ENCODE measurements around the gene GJA9. TPM values are rescaled to one million over a fixed set of nuclear protein-coding genes. Genes with fewer than 3 reads are reported as not detected.
A peak's percentile ranks its signal among the peaks of the same experiment; 100 is the strongest.
"Not testable (repeated sequence)": the region's sequence is repeated elsewhere in the genome, so short reads cannot be mapped to it uniquely, and the experiment has no call there.

GJA9 gene
- total RNA-seq, 1 donor, result not detected

- no peak for DNase-seq (ENCODE audit: insufficient read length, low spot score, missing footprints)
- no peaks in the 10 kb centered on the region for H3K27me3 ChIP-seq (ENCODE audit: insufficient read depth, low read length)
- H4K20me1 ChIP-seq (ENCODE audit: insufficient read depth, low read length), result peaks cover 8% of the 10 kb centered on the region
- no peak overlapping the region for H3K27ac ChIP-seq (ENCODE audit: low read depth, low read length)
- H3K9me3 ChIP-seq (ENCODE audit: low read depth, low read length), result no peaks in the 10 kb centered on the region
- TF ChIP-seq CTCF (IDR thresholded peaks at IDR 0.05; ENCODE audit: extremely low read depth, low read depth, low read length), result no peak
- H2AFZ ChIP-seq (ENCODE audit: low read length), result no peak overlapping the region
- H3K79me2 ChIP-seq (ENCODE audit: insufficient read depth, low read length), result peaks cover 46% of the 10 kb centered on the region
- H3K36me3 ChIP-seq (ENCODE audit: insufficient read depth, low read length), result peaks cover 40% of the 10 kb centered on the region
- no peak overlapping the region for H3K4me3 ChIP-seq (ENCODE audit: insufficient read depth, low read length)
- H3K4me2 ChIP-seq (ENCODE audit: insufficient read depth, low read length), result no peak overlapping the region
- no peaks in the 10 kb centered on the region for H3K4me1 ChIP-seq (ENCODE audit: insufficient read depth, low read length)
Measured at GRCh38 chr1:38840281-38840680, 41.1 kb downstream of the GJA9 start.

GRCh38 chr1:38839363-38839762, 42.0 kb downstream of the GJA9 start:
- no peak for TF ChIP-seq CTCF (IDR thresholded peaks at IDR 0.05; ENCODE audit: extremely low read depth, low read depth, low read length)

GRCh38 chr1:38836316-38836715, 45.1 kb downstream of the GJA9 start:
- H3K79me2 ChIP-seq (ENCODE audit: insufficient read depth, low read length), result peaks cover 15% of the 10 kb centered on the region
- DNase-seq (ENCODE audit: insufficient read length, low spot score, missing footprints); H2AFZ ChIP-seq (ENCODE audit: low read length); H3K4me3 ChIP-seq (ENCODE audit: insufficient read depth, low read length); H3K27me3 ChIP-seq (ENCODE audit: insufficient read depth, low read length); H3K4me2 ChIP-seq (ENCODE audit: insufficient read depth, low read length); H3K9me3 ChIP-seq (ENCODE audit: low read depth, low read length); H3K27ac ChIP-seq (ENCODE audit: low read depth, low read length); H3K4me1 ChIP-seq (ENCODE audit: insufficient read depth, low read length); H4K20me1 ChIP-seq (ENCODE audit: insufficient read depth, low read length): not testable (repeated sequence)
- H3K36me3 ChIP-seq (ENCODE audit: insufficient read depth, low read length), result peaks cover 27% of the 10 kb centered on the region

More at GRCh38 chr1:38839363-38839762, 42.0 kb downstream of the GJA9 start:
- Histone ChIP-seq H3K4me1 (ENCODE audit: insufficient read depth, low read length) (no peaks in the 10 kb centered on the region), H3K9me3 (ENCODE audit: low read depth, low read length) (no peaks in the 10 kb centered on the region), H3K27ac (ENCODE audit: low read depth, low read length) (no peak overlapping the region), H3K27me3 (ENCODE audit: insufficient read depth, low read length) (no peaks in the 10 kb centered on the region), H3K4me3 (ENCODE audit: insufficient read depth, low read length) (no peak overlapping the region), H3K79me2 (ENCODE audit: insufficient read depth, low read length) (peaks cover 37% of the 10 kb centered on the region), H3K36me3 (ENCODE audit: insufficient read depth, low read length) (peaks cover 39% of the 10 kb centered on the region), H3K4me2 (ENCODE audit: insufficient read depth, low read length) (no peak overlapping the region), H2AFZ (ENCODE audit: low read length) (no peak overlapping the region), H4K20me1 (ENCODE audit: insufficient read depth, low read length) (peaks cover 8% of the 10 kb centered on the region)
- no peak for DNase-seq (ENCODE audit: insufficient read length, low spot score, missing footprints)

GRCh38 chr1:38834937-38835827, 46.2 kb downstream of the GJA9 start:
- no peaks in the 10 kb centered on the region for H3K9me3 ChIP-seq (ENCODE audit: low read depth, low read length)
- H3K4me3 ChIP-seq (ENCODE audit: insufficient read depth, low read length), result no peak overlapping the region
- no peak overlapping the region for H3K27ac ChIP-seq (ENCODE audit: low read depth, low read length)
- peaks cover 16% of the 10 kb centered on the region for H3K27me3 ChIP-seq (ENCODE audit: insufficient read depth, low read length)
- peak; percentile 81 for DNase-seq (ENCODE audit: insufficient read length, low spot score, missing footprints)
- peak; percentile 76 for TF ChIP-seq CTCF (IDR thresholded peaks at IDR 0.05; ENCODE audit: extremely low read depth, low read depth, low read length)
- peaks cover 4% of the 10 kb centered on the region for H4K20me1 ChIP-seq (ENCODE audit: insufficient read depth, low read length)
- H2AFZ ChIP-seq (ENCODE audit: low read length), result no peak overlapping the region
- H3K36me3 ChIP-seq (ENCODE audit: insufficient read depth, low read length), result peaks cover 22% of the 10 kb centered on the region
- no peaks in the 10 kb centered on the region for H3K4me1 ChIP-seq (ENCODE audit: insufficient read depth, low read length)
- H3K4me2 ChIP-seq (ENCODE audit: insufficient read depth, low read length), result no peak overlapping the region
- peaks cover 7% of the 10 kb centered on the region for H3K79me2 ChIP-seq (ENCODE audit: insufficient read depth, low read length)

Data from osteoblast (primary cell).